Fibroblast of lung (primary cell): ENCODE measurements around the gene RBM28. TPM values are rescaled to one million over a fixed set of nuclear protein-coding genes. Genes with fewer than 3 reads are reported as not detected.

ENCODE experiments used
- DNase-seq, 2 donors: peaks; one replicate each; pipeline versions ENCODE4 v3.0.0 to v3.0.0-alpha.2; 2010; ENCODE audit warnings: low read depth in 2 of 2
- H2AFZ ChIP-seq: 2 replicates; pipeline ENCODE4 v1.5.1; 2012; ENCODE audit warnings: low read length, control low read depth, inconsistent platforms
- H3K27ac ChIP-seq: 2 replicates; pipeline ENCODE4 v1.5.1; 2011; ENCODE audit warnings: low read length, control low read depth; ENCODE audit not compliant: insufficient read depth
- H3K27me3 ChIP-seq: 2 replicates; pipeline ENCODE4 v1.5.1; 2011; ENCODE audit warnings: mild to moderate bottlenecking, low read length; ENCODE audit not compliant: control insufficient read depth, insufficient read depth
- H3K36me3 ChIP-seq: 2 replicates; pipeline ENCODE4 v1.5.1; 2011; ENCODE audit warnings: low read length; ENCODE audit not compliant: control insufficient read depth, insufficient read depth
- H3K4me1 ChIP-seq: 2 replicates; pipeline ENCODE4 v1.5.1; 2011; ENCODE audit warnings: low read length; ENCODE audit not compliant: control insufficient read depth, insufficient read depth; ENCODE audit errors: extremely low read depth
- H3K4me2 ChIP-seq: 2 replicates; pipeline ENCODE4 v1.5.1; 2011; ENCODE audit warnings: low read length, control low read depth; ENCODE audit not compliant: insufficient read depth; ENCODE audit errors: extremely low read depth
- H3K4me3 ChIP-seq, 4 experiments: fragments of 200-600 bp in 1 of 4; sonication (generic) in 1 of 4; replicated peaks in 1 of 4; 2 replicates each; pipeline ENCODE4 v1.5.1; 2011 to 2016; ENCODE audit warnings: low read length in 4 of 4, low read depth in 3 of 4, mild to moderate bottlenecking in 3 of 4, control low read depth in 2 of 4, inconsistent platforms in 1 of 4, mixed read lengths in 1 of 4; ENCODE audit not compliant: insufficient read depth in 1 of 4; ENCODE audit errors: control extremely low read depth in 1 of 4
- H3K79me2 ChIP-seq: 2 replicates; pipeline ENCODE4 v1.5.1; 2012; ENCODE audit warnings: mild to moderate bottlenecking, low read length, inconsistent platforms; ENCODE audit not compliant: control insufficient read depth, insufficient read depth
- H3K9ac ChIP-seq: 2 replicates; pipeline ENCODE4 v1.5.1; 2011; ENCODE audit warnings: mild to moderate bottlenecking, low read length, control low read depth; ENCODE audit not compliant: insufficient read depth
- H3K9me3 ChIP-seq: 2 replicates; pipeline ENCODE4 v1.5.1; 2012; ENCODE audit warnings: low read depth, low read length; ENCODE audit not compliant: control insufficient read depth, insufficient read depth
- H4K20me1 ChIP-seq: 2 replicates; pipeline ENCODE4 v1.5.1; 2011; ENCODE audit warnings: low read length; ENCODE audit not compliant: control insufficient read depth, insufficient read depth; ENCODE audit errors: extremely low read depth
- EZH2 ChIP-seq: IDR thresholded peaks from 2 replicates; pipeline ENCODE4 v1.5.1; 2012; ENCODE audit warnings: low read length, control low read depth, mild to moderate bottlenecking; ENCODE audit errors: missing control alignments
- polyA plus RNA-seq, 2 donors: library from polyadenylated mRNA; depleted of rRNA in 1 of 2; stranded (reverse) in 1 of 2; unstranded in 1 of 2; fragments of >200 nt; gene quantifications; 2 replicates each; pipeline ENCODE4 v1.2.1, GENCODE V29; 2011 to 2012; ENCODE audit warnings: missing spikeins in 1 of 2
- total RNA-seq: library from RNA; depleted of rRNA; stranded (reverse); fragments of >200 nt; gene quantifications from 2 replicates; pipeline ENCODE4 v1.2.1, GENCODE V29; 2014
- TF ChIP-seq, protein P1 (sequence below), 2 donors: IDR thresholded peaks in 1 of 2; conservative IDR thresholded peaks in 1 of 2; 1 replicate in 1 of 2; 2 replicates in 1 of 2; pipeline ENCODE4 v1.5.1; 2011 to 2012; ENCODE audit warnings: low read length in 2 of 2, control low read depth in 1 of 2, inconsistent platforms in 1 of 2, low read depth in 1 of 2, mild to moderate bottlenecking in 1 of 2

The RBM28 gene
- total and polyA plus RNA-seq, 2 donors (not counting 1 experiment from before 2014, with no cell fraction given): 11.2 to 22.9 TPM

DNA sequence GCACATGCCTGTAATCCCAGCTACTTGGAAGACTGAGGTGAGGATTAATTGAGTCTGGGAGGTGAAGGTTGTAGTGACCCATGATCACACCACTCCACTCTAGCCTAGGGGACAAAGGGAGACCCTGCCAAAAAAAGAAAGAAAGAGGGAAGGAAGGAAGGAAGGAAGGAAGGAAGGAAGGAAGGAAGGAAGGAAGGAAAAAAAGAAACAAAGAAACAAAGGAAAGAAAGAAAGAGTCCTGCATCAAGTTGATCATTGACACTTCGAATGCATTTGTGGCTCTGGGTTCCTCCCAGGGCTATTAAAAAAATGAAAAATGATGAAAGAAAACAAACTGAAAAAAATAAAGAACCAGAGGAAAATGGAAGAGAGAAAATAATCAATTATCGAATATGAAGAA lies 21.7 kb upstream of the RBM28 start:
- no peak overlapping the region for H3K4me2 ChIP-seq

DNA sequence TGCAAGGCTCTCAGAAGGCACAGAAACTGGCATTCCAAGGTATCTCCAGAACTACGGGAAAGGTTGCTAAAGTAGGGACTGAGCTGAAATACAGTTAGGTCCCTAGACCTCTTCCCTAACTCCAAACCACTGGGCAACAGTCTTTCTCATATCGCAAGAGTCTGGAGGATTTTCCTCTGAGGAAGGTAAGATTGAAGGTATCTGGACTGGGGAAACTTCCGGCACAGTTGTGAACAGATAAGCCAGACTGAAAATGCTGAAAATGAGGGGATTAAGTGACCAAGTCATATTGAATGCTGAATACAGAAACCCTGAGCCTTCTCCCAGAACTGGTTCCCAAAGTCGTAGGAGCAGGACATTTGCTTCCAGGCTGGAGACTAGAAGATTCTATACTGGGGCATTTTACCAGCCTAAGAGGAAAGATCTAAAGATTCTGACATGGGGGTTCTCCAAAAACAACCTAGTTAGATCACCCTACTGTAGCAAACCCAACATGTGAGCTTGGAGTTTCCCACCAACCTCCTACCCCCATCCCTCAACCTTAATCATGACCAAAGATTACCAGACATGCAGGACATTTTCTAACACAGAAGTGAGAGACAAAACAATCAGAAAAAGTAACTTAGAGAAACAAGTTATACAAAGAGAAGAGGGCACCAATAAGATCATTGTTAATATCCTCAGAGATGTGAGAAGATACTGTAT lies 20.6 kb upstream of the RBM28 start:
- Histone ChIP-seq H3K36me3 (no peaks in the 10 kb centered on the region), H2AFZ (no peak overlapping the region), H3K27me3 (peaks cover 42% of the 10 kb centered on the region), H3K4me3 (no peak overlapping the region), H3K4me2 (no peak overlapping the region), H4K20me1 (no peaks in the 10 kb centered on the region), H3K79me2 (no peaks in the 10 kb centered on the region), H3K9me3 (no peaks in the 10 kb centered on the region), H3K27ac (no peak overlapping the region), H3K9ac (no peak overlapping the region), H3K4me1 (no peaks in the 10 kb centered on the region)
- no peak for DNase-seq
- TF ChIP-seq, protein P1, sequence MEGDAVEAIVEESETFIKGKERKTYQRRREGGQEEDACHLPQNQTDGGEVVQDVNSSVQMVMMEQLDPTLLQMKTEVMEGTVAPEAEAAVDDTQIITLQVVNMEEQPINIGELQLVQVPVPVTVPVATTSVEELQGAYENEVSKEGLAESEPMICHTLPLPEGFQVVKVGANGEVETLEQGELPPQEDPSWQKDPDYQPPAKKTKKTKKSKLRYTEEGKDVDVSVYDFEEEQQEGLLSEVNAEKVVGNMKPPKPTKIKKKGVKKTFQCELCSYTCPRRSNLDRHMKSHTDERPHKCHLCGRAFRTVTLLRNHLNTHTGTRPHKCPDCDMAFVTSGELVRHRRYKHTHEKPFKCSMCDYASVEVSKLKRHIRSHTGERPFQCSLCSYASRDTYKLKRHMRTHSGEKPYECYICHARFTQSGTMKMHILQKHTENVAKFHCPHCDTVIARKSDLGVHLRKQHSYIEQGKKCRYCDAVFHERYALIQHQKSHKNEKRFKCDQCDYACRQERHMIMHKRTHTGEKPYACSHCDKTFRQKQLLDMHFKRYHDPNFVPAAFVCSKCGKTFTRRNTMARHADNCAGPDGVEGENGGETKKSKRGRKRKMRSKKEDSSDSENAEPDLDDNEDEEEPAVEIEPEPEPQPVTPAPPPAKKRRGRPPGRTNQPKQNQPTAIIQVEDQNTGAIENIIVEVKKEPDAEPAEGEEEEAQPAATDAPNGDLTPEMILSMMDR (conservative IDR thresholded peaks at IDR 0.05 in 1 of 2, IDR thresholded peaks at IDR 0.05 in 1 of 2; ENCODE audit: low read depth in 1 of 2, low read length in 2 of 2): no peak
- TF ChIP-seq EZH2: no peak

More for the DNA sequence above, 21.7 kb upstream of the RBM28 start:
- no peak for DNase-seq
- H4K20me1 ChIP-seq: no peaks in the 10 kb centered on the region
- no peak for TF ChIP-seq EZH2
- TF ChIP-seq, protein P1 (conservative IDR thresholded peaks at IDR 0.05 in 1 of 2, IDR thresholded peaks at IDR 0.05 in 1 of 2; ENCODE audit: low read depth in 1 of 2, low read length in 2 of 2): no peak
- H3K36me3 ChIP-seq: no peaks in the 10 kb centered on the region
- no peaks in the 10 kb centered on the region for H3K79me2 ChIP-seq
- peaks cover 38% of the 10 kb centered on the region for H3K27me3 ChIP-seq
- no peaks in the 10 kb centered on the region for H3K9me3 ChIP-seq
- H3K9ac ChIP-seq: no peak overlapping the region
- H2AFZ ChIP-seq: no peak overlapping the region
- no peak overlapping the region for H3K4me3 ChIP-seq
- no peak overlapping the region for H3K27ac ChIP-seq
- H3K4me1 ChIP-seq: no peaks in the 10 kb centered on the region

DNA sequence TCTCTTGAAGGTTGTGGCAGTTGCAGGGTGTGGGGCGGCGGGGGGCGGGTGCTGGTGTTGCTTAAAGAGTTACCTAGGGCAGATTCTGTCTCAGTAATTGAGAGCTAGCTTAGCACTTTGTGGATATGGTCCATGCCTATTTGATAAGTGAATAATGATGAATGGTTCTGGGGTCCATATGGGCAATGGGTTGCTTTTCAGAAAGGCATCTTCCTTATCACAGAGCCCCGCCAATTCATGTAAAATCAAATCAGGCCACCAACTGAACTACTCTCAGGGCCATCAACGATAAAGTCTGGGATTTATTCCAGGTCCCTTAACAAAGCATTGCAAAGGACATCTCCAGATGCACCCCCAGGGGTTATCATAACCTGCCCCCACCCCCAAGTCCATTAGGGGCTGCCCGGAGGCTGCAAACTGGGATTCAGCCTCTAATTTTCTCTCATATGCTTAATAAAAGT lies 19.6 kb upstream of the RBM28 start:
- no peak overlapping the region for H3K27ac ChIP-seq
- H3K4me2 ChIP-seq: no peak overlapping the region
- no peaks in the 10 kb centered on the region for H3K36me3 ChIP-seq
- H3K27me3 ChIP-seq: peaks cover 43% of the 10 kb centered on the region
- no peak overlapping the region for H2AFZ ChIP-seq
- no peak overlapping the region for H3K4me3 ChIP-seq
- TF ChIP-seq, protein P1 (conservative IDR thresholded peaks at IDR 0.05 in 1 of 2, IDR thresholded peaks at IDR 0.05 in 1 of 2; ENCODE audit: low read depth in 1 of 2, low read length in 2 of 2): no peak
- TF ChIP-seq EZH2: peak; percentile 15
- H3K9ac ChIP-seq: no peak overlapping the region
- no peaks in the 10 kb centered on the region for H3K4me1 ChIP-seq
- no peak for DNase-seq
- no peaks in the 10 kb centered on the region for H4K20me1 ChIP-seq
- no peaks in the 10 kb centered on the region for H3K9me3 ChIP-seq
- no peaks in the 10 kb centered on the region for H3K79me2 ChIP-seq
